Activated naive CD4-positive, alpha-beta T cell treated with anti-CD3 and anti-CD28 coated beads, Interleukin-2, amount 10 ng/mL, durations not matched to agents 7 days and 5 days (primary cell): Measurements from ENCODE around the gene KRTAP1-5.
"Not testable (repeated sequence)": the region's sequence is repeated elsewhere in the genome, so short reads cannot be mapped to it uniquely, and the experiment has no call there.

Experiments used
- CTCF ChIA-PET: fragments of 350-600 bp; sonication (Branson Sonifier 250); formaldehyde crosslinking; loops from one replicate; lab custom pipeline; 2021; ENCODE audit warnings: antibody characterized with exemption; lab: Charles Lee
- DNase-seq: peaks from one replicate; pipeline ENCODE4 v3.0.0-alpha.2; 2020
- H3K27ac Mint-ChIP-seq: one replicate; pipeline ENCODE4 v1.8.0; 2021; ENCODE audit warnings: mild to moderate bottlenecking, moderate library complexity, mixed read lengths
- H3K27me3 Mint-ChIP-seq: one replicate; pipeline ENCODE4 v1.8.0; 2021; ENCODE audit warnings: mild to moderate bottlenecking, mixed read lengths
- H3K36me3 Mint-ChIP-seq: one replicate; pipeline ENCODE4 v1.8.0; 2021; ENCODE audit warnings: mixed read lengths
- H3K4me1 Mint-ChIP-seq: one replicate; pipeline ENCODE4 v1.8.0; 2021; ENCODE audit warnings: mixed read lengths
- H3K4me3 Mint-ChIP-seq: one replicate; pipeline ENCODE4 v1.8.0; 2021; ENCODE audit warnings: mild to moderate bottlenecking, moderate library complexity, mixed read lengths
- H3K9me3 Mint-ChIP-seq: one replicate; pipeline ENCODE4 v1.8.0; 2021; ENCODE audit warnings: mixed read lengths

The KRTAP1-5 gene

GRCh38 chr17:41058741-41059140, 31.7 kb upstream of the KRTAP1-5 start:
- Mint-ChIP-seq H3K27ac (no peak overlapping the region), H3K27me3 (peaks cover 21% of the 10 kb centered on the region), H3K9me3 (peaks cover 6% of the 10 kb centered on the region), H3K4me1 (no peaks in the 10 kb centered on the region), H3K36me3 (no peaks in the 10 kb centered on the region), H3K4me3 (no peak overlapping the region)
- no peak for DNase-seq
- CTCF ChIA-PET, result interaction anchor here (1.0 to 1.1 kb wide), 2 partner anchors 10 to 11 kb away, joined by 3 to 4 read pairs; partner anchors contain the start of gene KRTAP2-1

GRCh38 chr17:41057547-41057946, 30.5 kb upstream of the KRTAP1-5 start:
- Mint-ChIP-seq H3K9me3 (peaks cover 6% of the 10 kb centered on the region), H3K27me3 (peaks cover 21% of the 10 kb centered on the region), H3K4me3 (no peak overlapping the region), H3K4me1 (no peaks in the 10 kb centered on the region), H3K27ac (no peak overlapping the region), H3K36me3 (no peaks in the 10 kb centered on the region)
- CTCF ChIA-PET, result no interaction called here
- DNase-seq, result no peak

GRCh38 chr17:41055130-41055529, 28.1 kb upstream of the KRTAP1-5 start, which contains the start of gene KRTAP2-2:
KRTAP2-2 (minus strand) TSS chr17:41055230; CDS start chr17:41055211, 19 bp downstream.
- H3K4me3 Mint-ChIP-seq, H3K9me3 Mint-ChIP-seq, CTCF ChIA-PET, H3K27ac Mint-ChIP-seq, H3K4me1 Mint-ChIP-seq, DNase-seq, H3K36me3 Mint-ChIP-seq: not testable (repeated sequence)
- H3K27me3 Mint-ChIP-seq, result peaks cover 12% of the 10 kb centered on the region

GRCh38 chr17:41054556-41054955, 27.5 kb upstream of the KRTAP1-5 start:
- H3K4me3 Mint-ChIP-seq, H3K4me1 Mint-ChIP-seq, H3K9me3 Mint-ChIP-seq, CTCF ChIA-PET, H3K27me3 Mint-ChIP-seq, H3K27ac Mint-ChIP-seq, H3K36me3 Mint-ChIP-seq, DNase-seq: not testable (repeated sequence)

- no peak overlapping the region for H3K4me3 Mint-ChIP-seq
- no peak for DNase-seq
- CTCF ChIA-PET, result no interaction called here
- H3K27ac Mint-ChIP-seq, result no peak overlapping the region
- no peaks in the 10 kb centered on the region for H3K36me3 Mint-ChIP-seq
- H3K4me1 Mint-ChIP-seq, result no peaks in the 10 kb centered on the region
- H3K9me3 Mint-ChIP-seq, result peaks cover 6% of the 10 kb centered on the region
- peaks cover 5% of the 10 kb centered on the region for H3K27me3 Mint-ChIP-seq
These were observed 27.0 kb upstream of the KRTAP1-5 start for GRCh38 chr17:41054025-41054424.

GRCh38 chr17:41052566-41052965, 25.6 kb upstream of the KRTAP1-5 start:
- DNase-seq, result no peak
- no peak overlapping the region for H3K4me3 Mint-ChIP-seq
- CTCF ChIA-PET, result no interaction called here
- H3K9me3 Mint-ChIP-seq, result peaks cover 4% of the 10 kb centered on the region
- no peaks in the 10 kb centered on the region for H3K36me3 Mint-ChIP-seq
- H3K27ac Mint-ChIP-seq, result no peak overlapping the region
- H3K27me3 Mint-ChIP-seq, result peaks cover 17% of the 10 kb centered on the region
- no peaks in the 10 kb centered on the region for H3K4me1 Mint-ChIP-seq

GRCh38 chr17:41049110-41049509, 22.1 kb upstream of the KRTAP1-5 start:
- no peak for DNase-seq
- peaks cover 36% of the 10 kb centered on the region for H3K27me3 Mint-ChIP-seq
- no peak overlapping the region for H3K4me3 Mint-ChIP-seq
- no peaks in the 10 kb centered on the region for H3K9me3 Mint-ChIP-seq
- H3K36me3 Mint-ChIP-seq, result no peaks in the 10 kb centered on the region
- CTCF ChIA-PET, result no interaction called here
- no peaks in the 10 kb centered on the region for H3K4me1 Mint-ChIP-seq
- H3K27ac Mint-ChIP-seq, result no peak overlapping the region

GRCh38 chr17:41048441-41048840, 21.4 kb upstream of the KRTAP1-5 start:
- no peaks in the 10 kb centered on the region for H3K4me1 Mint-ChIP-seq
- peaks cover 36% of the 10 kb centered on the region for H3K27me3 Mint-ChIP-seq
- CTCF ChIA-PET, result no interaction called here
- no peak for DNase-seq
- H3K27ac Mint-ChIP-seq, result no peak overlapping the region
- no peaks in the 10 kb centered on the region for H3K36me3 Mint-ChIP-seq
- no peaks in the 10 kb centered on the region for H3K9me3 Mint-ChIP-seq
- H3K4me3 Mint-ChIP-seq, result no peak overlapping the region

- peaks cover 36% of the 10 kb centered on the region for H3K27me3 Mint-ChIP-seq
- H3K4me3 Mint-ChIP-seq, H3K9me3 Mint-ChIP-seq, H3K36me3 Mint-ChIP-seq, H3K4me1 Mint-ChIP-seq, DNase-seq, H3K27ac Mint-ChIP-seq: not testable (repeated sequence)
- CTCF ChIA-PET, result interaction anchor here (1.0 kb wide), 1 partner anchor 12 kb away, joined by 4 read pairs; no protein-coding TSS in a partner anchor
These were observed 19.9 kb upstream of the KRTAP1-5 start, which contains the start of gene KRTAP2-1 for GRCh38 chr17:41046735-41047465. KRTAP2-1 (minus strand) TSS chr17:41047316; CDS start chr17:41047267, 49 bp downstream.

- Mint-ChIP-seq H3K4me1 (no peaks in the 10 kb centered on the region), H3K27me3 (peaks cover 30% of the 10 kb centered on the region), H3K4me3 (no peak overlapping the region), H3K9me3 (no peaks in the 10 kb centered on the region), H3K36me3 (no peaks in the 10 kb centered on the region), H3K27ac (no peak overlapping the region)
- no peak for DNase-seq
- CTCF ChIA-PET, result no interaction called here
These were observed 15.9 kb upstream of the KRTAP1-5 start for GRCh38 chr17:41042953-41043352.

- CTCF ChIA-PET, H3K27ac Mint-ChIP-seq, H3K36me3 Mint-ChIP-seq, H3K4me3 Mint-ChIP-seq, DNase-seq, H3K9me3 Mint-ChIP-seq, H3K4me1 Mint-ChIP-seq: not testable (repeated sequence)
- peaks cover 14% of the 10 kb centered on the region for H3K27me3 Mint-ChIP-seq
These were observed 14.0 kb upstream of the KRTAP1-5 start, which contains the start of gene KRTAP1-1 for GRCh38 chr17:41040783-41041571. KRTAP1-1 (minus strand) TSS chr17:41041450; CDS start chr17:41041397, 53 bp downstream.

- Mint-ChIP-seq H3K9me3 (no peaks in the 10 kb centered on the region), H3K4me1 (no peaks in the 10 kb centered on the region), H3K4me3 (no peak overlapping the region), H3K27ac (no peak overlapping the region), H3K36me3 (no peaks in the 10 kb centered on the region), H3K27me3 (peaks cover 15% of the 10 kb centered on the region)
- no peak for DNase-seq
- CTCF ChIA-PET, result no interaction called here
These were observed 10.9 kb upstream of the KRTAP1-5 start for GRCh38 chr17:41037853-41038350.

- H3K9me3 Mint-ChIP-seq, CTCF ChIA-PET, H3K36me3 Mint-ChIP-seq, DNase-seq, H3K4me1 Mint-ChIP-seq, H3K4me3 Mint-ChIP-seq, H3K27ac Mint-ChIP-seq: not testable (repeated sequence)
- peaks cover 11% of the 10 kb centered on the region for H3K27me3 Mint-ChIP-seq
These were observed 7.4 kb upstream of the KRTAP1-5 start, which contains the start of gene KRTAP1-3 for GRCh38 chr17:41034346-41034935. KRTAP1-3 (minus strand) TSS chr17:41034874; CDS start chr17:41034821, 53 bp downstream.

GRCh38 chr17:41029633-41030245, 2.7 kb upstream of the KRTAP1-5 start, which contains the start of gene KRTAP1-4:
KRTAP1-4 (minus strand) TSS chr17:41030195; CDS start chr17:41030078, 117 bp downstream.
- CTCF ChIA-PET, result no interaction called here
- Mint-ChIP-seq H3K9me3 (no peaks in the 10 kb centered on the region), H3K4me3 (no peak within 1 kb of the TSS), H3K27me3 (peaks cover 11% of the 10 kb centered on the region), H3K27ac (no peak within 1 kb of the TSS), H3K36me3 (no peaks in the 10 kb centered on the region), H3K4me1 (no peaks in the 10 kb centered on the region)
- no peak for DNase-seq
